Measurements from ENCODE around the gene INTU.

DNA sequence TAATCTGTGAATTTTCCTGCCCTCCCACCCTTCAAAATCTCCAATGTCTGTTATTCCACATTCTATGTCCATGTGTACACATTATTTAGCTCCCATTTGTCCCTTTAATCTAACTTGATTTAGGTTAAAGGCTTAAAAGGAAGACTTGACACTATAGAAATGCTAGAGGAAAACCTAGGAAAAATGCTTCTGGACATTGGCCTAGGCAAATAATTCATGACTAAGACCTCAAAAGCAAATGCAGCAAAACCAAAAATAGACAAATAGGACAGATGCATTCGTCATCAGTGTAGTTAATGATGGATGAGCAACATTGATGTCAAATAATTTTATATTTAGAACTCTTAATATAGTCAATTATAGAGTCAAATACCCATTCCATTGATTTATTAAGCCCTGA, 36.9 kb downstream of the INTU start:
- TF ChIP-seq CTCF (tag by site-specific recombination; IDR thresholded peaks at IDR 0.05) (no peak), ZNF157 (tag by site-specific recombination; IDR thresholded peaks at IDR 0.05) (no peak), ZNF335 (tag by site-specific recombination; conservative IDR thresholded peaks at IDR 0.05) (no peak), ZNF274 (IDR thresholded peaks at IDR 0.05; ENCODE audit: low read length) (no peak), ZNF274 (tag by site-specific recombination; IDR thresholded peaks at IDR 0.05; ENCODE audit: borderline replicate concordance) (no peak), ZNF146 (tag by site-specific recombination; IDR thresholded peaks at IDR 0.05) (no peak), BCL11A (tag by site-specific recombination; IDR thresholded peaks at IDR 0.05; ENCODE audit: low read depth) (no peak), KLF16 (tag by site-specific recombination; IDR thresholded peaks at IDR 0.05) (no peak)
- TF ChIP-seq, protein P1, sequence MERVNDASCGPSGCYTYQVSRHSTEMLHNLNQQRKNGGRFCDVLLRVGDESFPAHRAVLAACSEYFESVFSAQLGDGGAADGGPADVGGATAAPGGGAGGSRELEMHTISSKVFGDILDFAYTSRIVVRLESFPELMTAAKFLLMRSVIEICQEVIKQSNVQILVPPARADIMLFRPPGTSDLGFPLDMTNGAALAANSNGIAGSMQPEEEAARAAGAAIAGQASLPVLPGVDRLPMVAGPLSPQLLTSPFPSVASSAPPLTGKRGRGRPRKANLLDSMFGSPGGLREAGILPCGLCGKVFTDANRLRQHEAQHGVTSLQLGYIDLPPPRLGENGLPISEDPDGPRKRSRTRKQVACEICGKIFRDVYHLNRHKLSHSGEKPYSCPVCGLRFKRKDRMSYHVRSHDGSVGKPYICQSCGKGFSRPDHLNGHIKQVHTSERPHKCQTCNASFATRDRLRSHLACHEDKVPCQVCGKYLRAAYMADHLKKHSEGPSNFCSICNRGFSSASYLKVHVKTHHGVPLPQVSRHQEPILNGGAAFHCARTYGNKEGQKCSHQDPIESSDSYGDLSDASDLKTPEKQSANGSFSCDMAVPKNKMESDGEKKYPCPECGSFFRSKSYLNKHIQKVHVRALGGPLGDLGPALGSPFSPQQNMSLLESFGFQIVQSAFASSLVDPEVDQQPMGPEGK (tag by site-specific recombination; IDR thresholded peaks at IDR 0.05), result no peak
- TF ChIP-seq, protein P2, sequence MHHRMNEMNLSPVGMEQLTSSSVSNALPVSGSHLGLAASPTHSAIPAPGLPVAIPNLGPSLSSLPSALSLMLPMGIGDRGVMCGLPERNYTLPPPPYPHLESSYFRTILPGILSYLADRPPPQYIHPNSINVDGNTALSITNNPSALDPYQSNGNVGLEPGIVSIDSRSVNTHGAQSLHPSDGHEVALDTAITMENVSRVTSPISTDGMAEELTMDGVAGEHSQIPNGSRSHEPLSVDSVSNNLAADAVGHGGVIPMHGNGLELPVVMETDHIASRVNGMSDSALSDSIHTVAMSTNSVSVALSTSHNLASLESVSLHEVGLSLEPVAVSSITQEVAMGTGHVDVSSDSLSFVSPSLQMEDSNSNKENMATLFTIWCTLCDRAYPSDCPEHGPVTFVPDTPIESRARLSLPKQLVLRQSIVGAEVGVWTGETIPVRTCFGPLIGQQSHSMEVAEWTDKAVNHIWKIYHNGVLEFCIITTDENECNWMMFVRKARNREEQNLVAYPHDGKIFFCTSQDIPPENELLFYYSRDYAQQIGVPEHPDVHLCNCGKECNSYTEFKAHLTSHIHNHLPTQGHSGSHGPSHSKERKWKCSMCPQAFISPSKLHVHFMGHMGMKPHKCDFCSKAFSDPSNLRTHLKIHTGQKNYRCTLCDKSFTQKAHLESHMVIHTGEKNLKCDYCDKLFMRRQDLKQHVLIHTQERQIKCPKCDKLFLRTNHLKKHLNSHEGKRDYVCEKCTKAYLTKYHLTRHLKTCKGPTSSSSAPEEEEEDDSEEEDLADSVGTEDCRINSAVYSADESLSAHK (tag by site-specific recombination; IDR thresholded peaks at IDR 0.05), result no peak
- TF ChIP-seq, protein P3, sequence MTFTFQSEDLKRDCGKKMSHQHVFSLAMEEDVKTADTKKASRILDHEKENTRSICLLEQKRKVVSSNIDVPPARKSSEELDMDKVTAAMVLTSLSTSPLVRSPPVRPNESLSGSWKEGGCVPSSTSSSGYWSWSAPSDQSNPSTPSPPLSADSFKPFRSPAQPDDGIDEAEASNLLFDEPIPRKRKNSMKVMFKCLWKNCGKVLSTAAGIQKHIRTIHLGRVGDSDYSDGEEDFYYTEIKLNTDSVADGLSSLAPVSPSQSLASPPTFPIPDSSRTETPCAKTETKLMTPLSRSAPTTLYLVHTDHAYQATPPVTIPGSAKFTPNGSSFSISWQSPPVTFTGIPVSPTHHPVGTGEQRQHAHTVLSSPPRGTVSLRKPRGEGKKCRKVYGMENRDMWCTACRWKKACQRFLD (tag by site-specific recombination; IDR thresholded peaks at IDR 0.05), result no peak

All from HEK293 (cell line).